ENCODE data around the gene SEC11A.
A peak's percentile ranks its signal among the peaks of the same experiment; 100 is the strongest.

Gene SEC11A

DNA sequence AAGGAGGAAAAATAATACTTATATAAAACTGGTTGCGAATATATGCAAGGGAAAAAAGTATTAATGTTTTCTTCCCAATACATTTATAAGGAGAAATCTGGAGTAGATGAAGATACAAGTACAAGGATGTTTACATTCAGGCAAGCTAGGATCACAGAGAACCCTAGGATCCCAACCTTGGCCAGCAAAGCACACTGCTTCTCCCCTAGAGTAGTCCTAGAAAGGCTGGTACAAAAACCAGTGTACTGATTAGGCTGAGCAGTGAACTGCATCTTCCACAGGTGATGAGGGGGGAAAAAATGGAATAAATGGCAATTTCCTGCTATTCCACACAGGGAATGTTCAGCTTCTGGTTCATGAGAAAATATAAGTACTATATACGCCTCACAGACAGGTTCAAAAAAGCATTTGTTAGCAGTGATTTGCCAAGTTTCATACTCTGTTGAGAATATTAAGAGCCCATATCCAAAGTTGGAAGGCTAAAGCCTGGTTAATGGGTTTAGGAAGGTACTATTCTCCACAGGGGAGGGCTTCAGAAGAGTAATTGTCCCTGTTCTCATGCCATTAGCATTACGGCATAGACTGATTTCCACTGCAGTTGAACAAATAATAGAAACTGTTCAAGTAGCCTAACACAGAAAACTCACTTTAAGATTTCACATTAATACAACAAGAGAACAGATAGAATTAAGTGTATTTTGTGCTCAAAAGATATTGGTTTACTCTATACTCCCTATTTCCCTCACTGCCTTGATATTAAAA, 47.5 kb downstream of the SEC11A start:
- no peak for DNase-seq (ENCODE audit: extremely low read depth, low read depth)
- TF ChIP-seq, protein P1, sequence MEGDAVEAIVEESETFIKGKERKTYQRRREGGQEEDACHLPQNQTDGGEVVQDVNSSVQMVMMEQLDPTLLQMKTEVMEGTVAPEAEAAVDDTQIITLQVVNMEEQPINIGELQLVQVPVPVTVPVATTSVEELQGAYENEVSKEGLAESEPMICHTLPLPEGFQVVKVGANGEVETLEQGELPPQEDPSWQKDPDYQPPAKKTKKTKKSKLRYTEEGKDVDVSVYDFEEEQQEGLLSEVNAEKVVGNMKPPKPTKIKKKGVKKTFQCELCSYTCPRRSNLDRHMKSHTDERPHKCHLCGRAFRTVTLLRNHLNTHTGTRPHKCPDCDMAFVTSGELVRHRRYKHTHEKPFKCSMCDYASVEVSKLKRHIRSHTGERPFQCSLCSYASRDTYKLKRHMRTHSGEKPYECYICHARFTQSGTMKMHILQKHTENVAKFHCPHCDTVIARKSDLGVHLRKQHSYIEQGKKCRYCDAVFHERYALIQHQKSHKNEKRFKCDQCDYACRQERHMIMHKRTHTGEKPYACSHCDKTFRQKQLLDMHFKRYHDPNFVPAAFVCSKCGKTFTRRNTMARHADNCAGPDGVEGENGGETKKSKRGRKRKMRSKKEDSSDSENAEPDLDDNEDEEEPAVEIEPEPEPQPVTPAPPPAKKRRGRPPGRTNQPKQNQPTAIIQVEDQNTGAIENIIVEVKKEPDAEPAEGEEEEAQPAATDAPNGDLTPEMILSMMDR (IDR thresholded peaks at IDR 0.05; ENCODE audit: low read depth, low read length): no peak

DNA sequence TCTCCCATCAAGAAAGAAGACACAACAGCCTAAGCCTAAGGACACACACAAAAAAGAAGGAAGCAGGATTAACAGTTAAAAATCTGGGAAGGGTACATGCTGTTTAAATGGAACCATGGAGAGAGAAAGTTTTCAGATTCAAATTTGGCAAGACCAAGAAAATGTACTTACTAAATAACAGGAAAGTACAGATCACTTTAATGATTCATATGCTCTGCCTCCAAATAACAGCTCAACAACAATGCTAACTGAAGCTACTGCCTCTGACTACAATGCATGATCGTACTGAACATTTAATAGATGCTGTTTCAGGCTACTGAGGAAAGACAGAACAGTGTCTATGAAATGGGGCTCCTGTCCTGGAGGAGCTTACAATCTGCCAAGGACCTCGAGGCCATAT, 49.6 kb downstream of the SEC11A start:
- no peak for DNase-seq (ENCODE audit: extremely low read depth, low read depth)
- TF ChIP-seq, protein P1 (IDR thresholded peaks at IDR 0.05; ENCODE audit: low read depth, low read length): no peak

DNA sequence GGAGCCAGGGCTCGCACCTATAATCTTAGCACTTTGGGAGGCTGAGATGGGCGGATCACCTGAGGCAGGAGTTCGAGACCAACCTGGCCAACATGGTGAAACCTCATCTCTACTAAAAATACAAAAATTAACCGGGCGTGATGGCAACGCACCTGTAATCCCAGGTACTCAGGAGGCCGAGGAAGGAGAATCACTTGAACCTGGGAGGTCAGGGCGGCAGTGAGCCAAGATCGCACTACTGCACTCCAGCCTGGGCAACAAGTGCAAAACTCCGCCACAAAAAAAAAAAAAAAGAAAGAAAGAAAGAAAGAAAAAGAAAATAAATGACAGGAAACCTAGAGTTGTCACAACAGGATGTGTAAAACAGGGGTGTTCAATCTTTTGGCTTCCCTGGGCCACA, 54.9 kb downstream of the SEC11A start:
- DNase-seq (ENCODE audit: extremely low read depth, low read depth): no peak
- TF ChIP-seq, protein P1 (IDR thresholded peaks at IDR 0.05; ENCODE audit: low read depth, low read length): no peak

DNA sequence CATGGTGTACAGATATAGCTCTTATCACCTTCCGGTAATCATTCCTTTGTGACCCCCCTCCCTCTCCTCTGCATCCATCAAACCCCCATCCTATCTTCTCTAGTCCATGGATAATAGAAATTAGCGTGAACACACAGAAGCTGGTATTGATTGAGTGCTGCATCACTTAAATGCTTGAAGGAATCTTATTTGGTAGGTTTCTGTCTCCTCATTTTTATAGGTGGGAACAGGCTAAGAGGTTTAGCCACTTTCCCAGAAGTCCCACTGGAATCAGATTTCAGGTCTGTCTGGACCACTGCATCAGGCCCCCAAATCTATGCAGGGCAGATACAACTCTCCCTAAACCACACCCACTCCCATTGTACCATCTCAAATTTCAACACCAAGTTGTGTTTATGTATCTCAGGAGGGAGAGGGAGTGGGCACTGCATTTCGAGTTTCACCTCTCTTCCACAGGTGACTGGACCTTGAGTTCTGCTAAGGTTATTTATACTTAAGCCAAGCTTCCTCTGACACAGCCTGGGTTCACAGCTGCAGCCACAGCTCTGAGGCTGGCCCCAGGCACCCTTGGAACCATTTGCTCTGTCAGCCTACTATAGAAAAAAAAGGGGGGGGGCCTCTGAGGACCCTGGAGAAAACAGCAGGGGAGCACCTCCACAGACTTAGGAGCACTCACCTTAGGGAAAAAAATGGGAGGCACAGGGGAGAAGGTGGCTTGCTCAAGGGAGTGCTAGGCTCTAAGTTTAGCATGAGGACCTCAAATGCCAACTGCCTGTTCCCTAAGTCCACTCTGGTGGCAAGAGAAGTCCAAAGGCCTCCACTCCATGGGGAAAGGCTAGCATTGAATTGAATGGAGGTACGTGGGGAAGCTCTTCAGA, 55.8 kb downstream of the SEC11A start:
- TF ChIP-seq, protein P1 (IDR thresholded peaks at IDR 0.05; ENCODE audit: low read depth, low read length): no peak
- DNase-seq (ENCODE audit: extremely low read depth, low read depth): no peak

DNA sequence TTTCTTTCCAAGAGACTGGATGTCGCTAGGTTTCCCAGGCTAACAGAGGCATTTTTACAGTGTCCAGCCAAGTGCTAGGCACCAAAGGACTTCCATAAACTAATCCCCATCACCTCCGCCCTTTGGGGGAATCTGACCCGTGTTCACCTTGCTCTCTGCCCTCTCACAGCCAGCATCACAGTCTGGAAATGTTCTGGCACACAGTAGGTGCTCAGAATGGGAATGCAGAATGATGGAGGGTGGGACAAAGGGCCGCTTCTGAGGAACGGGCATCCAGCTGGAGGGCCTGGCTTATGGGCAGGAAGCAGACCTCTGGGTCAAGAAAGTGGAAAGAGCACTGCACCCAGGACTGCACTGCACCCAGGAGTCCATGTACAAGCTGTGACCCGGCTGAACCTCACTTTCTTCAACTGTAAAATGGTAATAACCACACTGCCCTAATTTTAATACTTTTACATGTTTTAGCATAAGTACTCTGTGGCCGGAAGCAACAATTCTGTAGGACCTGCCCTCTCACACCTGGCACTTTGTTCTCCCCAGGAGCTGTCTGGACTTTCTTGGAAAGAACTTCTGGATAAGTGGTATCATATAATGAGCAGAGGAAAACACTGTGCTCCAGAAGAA, 57.0 kb downstream of the SEC11A start:
- no peak for DNase-seq (ENCODE audit: extremely low read depth, low read depth)
- TF ChIP-seq, protein P1 (IDR thresholded peaks at IDR 0.05; ENCODE audit: low read depth, low read length): no peak

DNA sequence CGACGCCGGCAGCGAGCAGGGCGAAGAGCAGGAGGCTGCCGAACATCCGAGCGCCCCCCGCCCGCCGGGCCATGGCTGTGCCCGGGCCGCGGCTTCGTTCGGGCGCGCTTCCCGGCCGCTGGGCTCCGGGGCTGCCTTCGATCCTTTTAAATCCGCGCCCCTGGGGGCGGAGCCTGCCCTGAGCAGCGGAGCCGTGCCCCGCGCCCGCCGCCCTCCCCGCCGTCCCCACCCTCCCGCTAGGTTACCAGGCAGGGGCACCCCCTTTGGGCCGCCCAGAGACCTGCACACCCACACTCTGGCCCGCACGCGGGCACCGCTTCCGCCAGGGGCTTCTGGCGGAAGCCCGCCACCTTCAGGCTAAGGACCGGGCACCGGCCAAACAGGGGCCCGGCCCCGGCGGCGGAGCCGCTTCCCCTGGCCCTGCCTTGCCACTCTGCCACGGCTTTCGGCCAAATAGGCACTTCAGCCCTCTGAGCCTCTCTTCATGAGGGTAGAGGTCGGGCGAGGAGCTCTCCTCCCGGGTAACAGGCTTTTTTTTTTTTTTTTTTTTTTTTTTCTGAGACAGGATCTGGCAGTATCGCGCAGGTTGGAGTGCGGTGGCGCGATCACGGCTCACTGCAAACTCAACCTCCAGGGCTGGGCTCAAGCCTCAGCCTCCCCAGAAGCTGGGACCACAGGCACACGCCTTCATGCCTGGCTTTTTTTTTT, 57.7 kb downstream of the SEC11A start, which contains the start of gene NMB:
NMB (minus strand) TSS at position 120 of the 708 bp plus-strand sequence; CDS start at position 73, 47 bp downstream.
- DNase-seq (ENCODE audit: extremely low read depth, low read depth): peak; percentile 39
- TF ChIP-seq, protein P1 (IDR thresholded peaks at IDR 0.05; ENCODE audit: low read depth, low read length): peak; percentile 64

Measured in AG09319 (cell line).